Putamen (tissue), 1 donor: ENCODE measurements around the gene TRAPPC6A.

Experiments
- DNase-seq: peaks from one replicate; pipeline ENCODE4 v3.0.0-alpha.2; 2016; ENCODE audit warnings: low spot score

The TRAPPC6A gene, protein sequence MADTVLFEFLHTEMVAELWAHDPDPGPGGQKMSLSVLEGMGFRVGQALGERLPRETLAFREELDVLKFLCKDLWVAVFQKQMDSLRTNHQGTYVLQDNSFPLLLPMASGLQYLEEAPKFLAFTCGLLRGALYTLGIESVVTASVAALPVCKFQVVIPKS

DNA sequence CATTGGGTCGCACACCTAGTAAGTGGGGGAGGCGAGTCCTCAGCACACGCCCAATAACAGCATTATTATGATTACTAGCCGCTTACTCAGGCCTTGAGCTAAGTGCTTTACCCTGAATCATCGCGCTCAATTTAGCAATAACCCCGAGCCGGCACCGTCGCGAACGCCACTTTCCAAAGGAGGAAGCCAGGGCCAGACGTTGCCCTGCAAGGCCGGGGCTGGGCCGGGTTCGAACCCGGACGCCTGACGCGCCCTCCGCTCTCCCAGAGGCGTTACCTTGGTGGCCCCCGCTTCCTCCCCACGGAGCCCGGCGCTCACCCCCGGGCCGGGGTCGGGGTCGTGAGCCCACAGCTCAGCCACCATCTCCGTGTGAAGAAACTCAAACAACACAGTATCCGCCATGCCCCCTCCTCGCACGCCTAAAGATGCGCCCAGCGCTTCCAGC is at the start of gene TRAPPC6A:
Gene TRAPPC6A, minus strand, starts transcription at position 421 of the 445 bp plus-strand sequence. Its CDS starts 19 bp downstream, at position 402.
- no peak for DNase-seq

DNA sequence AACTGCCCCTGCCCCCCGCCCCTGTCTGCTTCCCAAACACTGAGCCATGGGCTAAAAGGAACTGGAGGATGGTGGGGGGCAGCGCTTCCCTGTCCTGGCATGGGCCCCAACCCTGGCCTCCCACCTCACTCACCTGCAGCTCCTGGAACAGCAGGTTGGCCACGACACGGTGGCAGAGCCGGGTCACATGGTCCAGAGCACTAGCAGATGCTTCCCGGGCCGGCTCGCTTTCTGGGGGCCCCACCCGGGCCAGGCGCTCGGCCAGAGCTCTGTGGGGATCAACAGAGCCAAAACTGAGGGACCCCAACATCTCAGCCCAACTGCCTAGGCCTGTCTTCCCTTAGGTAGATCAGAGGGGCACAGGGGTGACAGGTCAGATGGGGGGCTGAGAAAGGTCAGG is 46.6 kb upstream of the TRAPPC6A start:
- DNase-seq: no peak

DNA sequence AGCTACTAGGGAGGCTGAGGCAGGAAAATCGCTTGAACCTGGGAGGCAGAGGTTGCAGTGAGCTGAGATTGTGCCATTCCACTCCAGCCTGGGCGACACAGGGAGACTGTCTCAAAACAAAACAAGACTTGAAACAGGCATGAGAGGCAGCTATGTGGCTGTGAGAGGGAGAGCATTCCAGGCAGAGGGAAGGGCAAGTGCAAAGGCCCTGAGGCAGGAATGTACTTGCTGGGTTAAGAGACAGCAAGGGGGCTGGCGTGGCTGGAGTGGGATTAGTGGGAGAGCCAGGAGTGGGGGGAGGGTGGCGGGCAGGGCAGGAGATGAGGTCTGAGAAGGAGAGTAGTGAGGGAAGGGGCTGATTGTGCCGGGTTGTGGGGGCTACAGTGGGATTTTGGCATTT is 45.8 kb upstream of the TRAPPC6A start:
- no peak for DNase-seq

DNA sequence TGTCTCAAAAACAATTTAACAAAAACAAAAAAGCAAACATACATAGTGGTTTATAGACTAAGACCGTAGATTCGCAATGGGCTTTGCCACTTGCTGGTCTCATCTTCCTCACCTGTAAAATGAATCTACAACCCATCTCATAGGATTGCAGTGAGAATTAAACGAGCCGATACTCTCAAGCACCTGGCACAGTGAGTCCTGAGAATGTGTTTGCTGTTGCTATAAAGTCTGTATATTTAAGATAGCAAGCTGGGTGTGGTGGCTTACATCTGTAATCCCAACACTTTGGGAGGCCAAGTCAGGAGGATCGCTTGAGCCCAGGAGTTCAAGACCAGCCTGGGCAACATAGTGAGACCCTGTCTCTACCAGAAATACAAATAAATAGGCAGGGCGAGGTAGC is 44.7 kb upstream of the TRAPPC6A start:
- no peak for DNase-seq

DNA sequence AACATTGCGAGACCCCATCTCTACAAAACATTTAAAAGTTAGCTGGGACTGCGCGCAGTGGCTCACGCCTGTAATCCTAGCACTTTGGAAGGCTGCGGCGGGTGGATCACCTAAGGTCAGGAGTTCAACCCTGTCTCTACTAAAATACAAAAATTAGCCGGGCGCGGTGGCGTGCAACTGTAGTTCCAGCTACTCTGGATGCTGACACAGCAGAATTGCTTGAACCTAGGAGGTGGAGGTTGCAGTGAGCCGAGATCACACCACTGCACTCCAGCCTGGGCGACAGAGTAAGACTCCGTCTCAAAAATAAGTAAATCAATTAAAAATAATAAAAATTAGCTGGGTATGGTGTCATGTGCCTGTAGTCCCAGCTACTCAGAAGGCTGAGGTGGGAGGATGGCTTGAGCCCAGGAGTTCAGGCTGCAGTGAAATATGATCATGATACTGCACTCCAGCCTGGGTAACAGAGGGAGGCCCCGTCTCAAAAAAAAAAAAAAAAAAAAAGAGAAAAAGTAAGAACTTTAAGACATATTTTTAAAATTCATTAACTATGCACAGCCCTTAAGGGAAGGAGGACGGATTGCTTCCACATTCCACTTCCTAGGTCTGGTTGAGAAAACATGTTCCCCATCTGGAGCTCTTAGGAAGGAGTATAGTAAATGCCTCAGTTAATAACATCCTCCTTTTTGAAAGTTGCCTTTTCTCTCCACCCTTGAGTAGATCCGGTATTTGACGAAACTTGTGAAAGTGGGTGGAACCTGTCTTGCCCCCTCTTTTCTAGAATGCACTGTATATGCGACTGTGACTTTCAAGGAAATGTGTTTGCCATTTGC is 41.1 kb upstream of the TRAPPC6A start:
- no peak for DNase-seq

DNA sequence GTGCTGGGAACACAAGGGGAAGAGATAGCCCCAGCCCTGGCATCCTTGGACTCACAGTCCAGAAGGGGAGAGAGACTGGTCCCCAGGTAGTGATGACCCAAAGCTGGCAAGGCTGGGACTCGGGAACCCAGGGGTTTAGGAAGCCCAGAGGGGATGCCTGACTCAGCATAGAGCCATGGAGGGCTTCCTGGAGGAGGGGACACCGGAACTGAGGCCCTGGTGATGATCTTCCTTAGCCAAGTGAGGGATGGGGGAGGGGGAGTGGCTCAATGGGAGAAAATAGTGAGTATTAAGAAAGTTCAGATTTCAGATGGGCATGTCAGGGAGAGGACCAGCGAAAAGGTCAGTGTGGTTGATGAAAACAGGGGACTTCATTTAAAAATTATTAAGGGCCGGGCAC is 40.4 kb upstream of the TRAPPC6A start:
- DNase-seq: no peak

DNA sequence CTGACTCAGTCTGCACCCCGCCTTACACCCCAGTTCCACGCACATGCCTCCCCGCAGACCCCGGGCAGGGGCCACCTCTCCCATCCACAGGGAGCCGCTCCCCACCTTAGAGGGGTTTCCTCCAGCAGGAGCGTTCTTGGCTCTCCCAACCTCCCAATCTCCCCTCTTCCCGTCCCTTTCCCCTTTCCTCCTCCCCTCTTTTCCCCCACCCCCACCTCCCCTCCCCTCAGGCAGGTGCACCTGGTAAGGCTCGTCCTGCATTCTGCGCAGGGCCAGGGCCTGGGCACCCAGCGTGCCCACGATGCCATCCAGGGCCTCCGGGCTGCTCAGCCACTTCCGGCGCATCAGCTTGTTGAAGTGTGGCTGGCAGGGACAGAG is 39.9 kb upstream of the TRAPPC6A start:
- no peak for DNase-seq

DNA sequence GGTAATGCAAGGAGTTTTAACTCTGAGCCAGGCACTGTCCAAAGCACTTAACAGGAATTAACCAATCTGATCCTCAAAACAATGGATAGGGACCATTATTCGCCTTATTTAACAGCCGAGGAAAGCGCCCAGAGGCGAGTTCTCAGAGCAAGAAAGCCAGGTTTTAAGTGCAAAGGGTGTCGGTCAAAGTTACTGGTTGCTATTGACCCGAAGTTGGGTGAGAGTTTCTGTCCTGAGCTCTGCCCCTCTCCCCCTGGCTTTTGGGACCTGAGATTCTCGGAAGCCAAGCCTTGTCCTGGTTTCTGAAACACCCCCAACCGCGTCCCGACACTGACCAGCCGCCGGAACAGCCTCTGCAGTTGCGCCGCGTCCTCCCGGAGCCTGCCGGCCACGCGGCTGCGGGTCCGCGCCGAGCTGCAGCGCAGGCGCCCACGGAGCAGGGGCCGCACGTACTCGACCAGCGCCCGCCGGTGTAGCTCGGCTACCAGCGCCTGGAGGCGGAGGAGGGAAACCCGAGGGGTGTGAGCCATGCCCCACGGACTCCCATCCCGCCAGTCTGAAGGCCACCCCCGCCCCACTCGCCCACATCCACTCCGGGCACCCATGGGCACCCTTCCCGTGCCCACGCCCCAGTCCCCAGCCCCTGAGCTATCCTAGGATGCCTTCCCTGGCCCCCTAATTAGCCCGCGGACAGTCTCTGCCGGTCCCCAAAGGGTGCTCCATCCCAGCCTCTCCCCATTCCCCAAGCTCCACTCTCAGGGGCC is 39.3 kb upstream of the TRAPPC6A start:
- no peak for DNase-seq

DNA sequence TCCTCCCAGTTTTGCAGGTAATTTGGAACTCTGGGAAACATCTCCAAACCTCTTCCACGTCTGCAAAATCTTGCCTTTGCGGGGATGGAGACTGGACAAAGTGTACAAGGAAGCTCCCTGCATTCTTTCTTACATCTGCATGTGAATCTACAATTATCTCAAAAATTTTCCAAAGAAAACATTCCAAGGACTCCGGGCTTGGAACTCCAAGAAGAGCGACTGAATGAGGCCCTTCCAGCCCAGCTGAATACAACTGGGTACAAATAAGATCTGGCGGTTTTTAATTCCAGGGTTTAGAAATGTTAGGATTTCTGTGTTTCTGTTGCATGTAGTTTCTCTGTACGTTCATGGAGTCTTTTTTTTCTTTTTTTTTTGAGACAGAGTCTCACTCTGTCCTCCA is 38.6 kb upstream of the TRAPPC6A start:
- no peak for DNase-seq

DNA sequence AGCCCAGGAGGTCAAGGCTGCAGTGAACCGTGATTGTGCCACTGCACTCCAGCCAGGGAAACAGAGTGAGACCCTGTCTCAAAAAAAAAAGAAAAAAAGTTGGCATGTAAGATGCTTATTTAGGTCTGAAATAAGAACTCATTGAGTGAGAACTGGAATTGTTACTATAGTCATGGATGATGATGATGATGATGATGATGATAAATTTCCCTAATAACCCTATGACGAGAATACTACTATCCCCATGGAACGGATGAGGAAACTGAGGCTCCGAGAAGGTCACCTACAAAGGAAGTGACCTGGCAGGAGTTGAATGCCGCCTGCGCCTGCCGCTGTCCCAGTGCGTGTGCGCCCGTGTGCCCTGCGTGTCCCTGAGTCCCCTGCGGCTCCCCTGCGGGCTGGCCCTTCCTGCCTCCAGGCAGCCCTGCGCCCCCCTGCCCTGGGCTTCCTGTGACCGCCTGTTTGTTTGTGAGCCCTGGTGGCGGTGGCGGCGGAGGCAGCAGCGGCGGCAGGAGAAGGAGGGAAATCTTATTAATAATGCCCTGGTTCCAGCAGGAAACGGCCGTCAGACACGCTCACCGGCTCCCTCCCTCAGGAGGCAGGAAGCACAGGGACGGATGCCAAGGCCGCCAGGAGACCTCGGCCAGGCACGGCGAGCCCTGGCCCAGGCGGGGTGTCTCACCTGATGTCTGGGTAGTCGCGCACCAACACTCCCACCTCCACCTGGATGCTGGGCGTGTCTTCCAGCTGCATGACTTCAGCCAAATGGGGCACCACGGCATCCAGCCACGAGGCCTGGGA is 37.6 kb upstream of the TRAPPC6A start:
- DNase-seq: no peak

DNA sequence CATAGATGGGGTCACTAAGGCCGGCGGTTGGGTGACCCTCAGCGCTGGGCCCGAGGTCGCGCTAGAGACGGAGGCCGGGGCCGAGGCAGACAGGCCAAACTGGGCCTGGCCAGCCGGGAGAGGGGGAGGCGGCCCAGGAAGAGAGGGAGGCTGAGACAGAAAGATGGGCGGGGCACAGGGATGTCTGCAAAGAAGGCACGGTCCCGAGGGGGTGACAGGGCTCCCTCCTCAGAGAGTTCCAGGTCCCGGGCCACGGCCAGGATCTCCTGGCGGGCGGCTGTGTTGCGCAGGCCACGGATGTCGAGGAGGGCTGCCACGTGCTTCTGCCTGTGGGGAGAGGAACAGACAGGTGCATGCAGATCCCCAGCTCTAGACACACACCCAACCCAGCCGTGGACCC is 35.0 kb upstream of the TRAPPC6A start:
- no peak for DNase-seq

DNA sequence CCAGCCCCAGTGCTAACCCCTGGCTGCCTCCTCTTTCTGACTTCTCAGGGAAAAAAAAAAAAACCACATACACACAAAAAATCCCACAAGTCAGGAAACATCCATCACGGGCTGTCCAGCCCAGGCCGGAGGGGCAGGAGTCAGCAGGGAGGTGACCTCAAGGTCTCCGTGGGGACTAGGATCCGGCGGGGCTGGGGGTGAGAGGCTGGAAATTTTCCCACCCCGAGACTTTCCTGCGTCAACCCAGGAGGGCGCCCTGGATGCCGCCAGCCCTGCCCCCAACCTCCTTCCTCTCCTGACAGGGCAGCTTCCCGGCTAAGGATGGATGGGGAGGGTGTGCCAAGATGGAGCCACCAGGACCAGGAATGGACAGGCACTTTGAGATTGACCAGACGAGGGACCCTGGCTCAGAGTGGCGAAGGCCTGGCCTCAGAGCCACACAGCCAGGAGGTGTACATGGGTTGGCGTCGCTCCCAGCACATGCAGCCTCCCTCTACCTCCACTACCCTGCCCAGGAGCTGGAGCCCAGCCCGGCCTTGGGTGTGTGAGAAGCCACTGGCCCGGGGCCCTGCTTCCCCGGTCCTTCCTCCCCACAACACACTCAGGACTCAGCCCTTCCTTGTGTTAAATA is 33.8 kb upstream of the TRAPPC6A start:
- DNase-seq: no peak

DNA sequence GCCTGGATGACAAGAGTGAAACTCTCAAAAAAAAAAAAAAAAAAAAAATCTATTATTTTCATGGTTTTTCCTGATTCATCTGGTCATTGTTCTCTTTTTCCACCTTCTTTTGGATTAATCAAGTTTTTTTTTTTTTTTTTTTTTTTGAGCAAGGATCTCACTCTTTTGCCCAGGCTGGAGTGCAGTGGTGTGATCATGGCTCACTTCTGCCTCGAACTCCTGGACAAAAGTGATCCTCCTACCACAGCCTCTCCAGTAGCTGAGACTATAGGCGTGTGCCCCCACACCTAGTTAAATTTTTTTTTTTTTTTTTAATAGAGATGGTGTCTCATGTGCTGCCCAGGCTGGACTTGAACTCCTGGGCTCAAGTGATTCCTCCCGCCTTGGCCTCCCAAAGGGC is 28.3 kb upstream of the TRAPPC6A start:
- no peak for DNase-seq

DNA sequence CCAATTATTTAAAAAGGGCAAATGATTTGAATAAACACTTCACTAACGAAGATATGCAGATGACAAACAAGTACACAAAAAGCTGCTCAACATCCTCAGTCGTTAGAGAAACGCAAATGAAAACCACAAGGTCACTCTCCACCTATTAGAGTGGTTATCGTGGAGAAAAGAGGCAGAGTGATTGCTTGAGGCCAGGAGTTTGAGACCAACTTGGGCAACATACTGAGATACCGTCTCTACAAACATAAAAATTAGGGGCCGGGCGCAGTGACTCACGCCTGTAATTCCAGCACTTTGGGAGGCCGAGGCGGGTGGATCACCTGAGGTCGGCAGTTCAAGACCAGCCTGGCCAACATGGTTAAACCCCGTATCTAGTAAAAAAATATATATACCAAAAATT is 27.8 kb upstream of the TRAPPC6A start:
- no peak for DNase-seq

DNA sequence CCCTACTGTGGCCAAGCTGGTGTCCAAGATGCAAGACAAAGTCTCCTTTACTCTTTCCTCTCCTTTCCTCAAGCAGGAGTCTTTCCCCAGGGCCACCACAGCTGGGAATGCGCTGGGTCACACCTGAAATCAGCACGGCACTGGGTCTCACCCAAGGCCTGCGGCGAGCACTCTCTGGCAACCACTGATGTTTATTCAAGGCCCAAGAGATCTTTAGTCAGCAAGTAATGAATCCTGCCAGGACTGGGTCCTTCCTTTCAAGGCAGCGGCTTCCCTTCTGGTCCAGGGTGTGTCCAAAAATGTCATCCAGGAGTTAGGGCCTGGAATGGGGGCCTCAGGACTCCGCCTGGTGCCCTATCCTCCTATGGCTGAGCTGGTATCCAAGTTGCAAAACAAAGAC is 24.6 kb upstream of the TRAPPC6A start:
- no peak for DNase-seq

DNA sequence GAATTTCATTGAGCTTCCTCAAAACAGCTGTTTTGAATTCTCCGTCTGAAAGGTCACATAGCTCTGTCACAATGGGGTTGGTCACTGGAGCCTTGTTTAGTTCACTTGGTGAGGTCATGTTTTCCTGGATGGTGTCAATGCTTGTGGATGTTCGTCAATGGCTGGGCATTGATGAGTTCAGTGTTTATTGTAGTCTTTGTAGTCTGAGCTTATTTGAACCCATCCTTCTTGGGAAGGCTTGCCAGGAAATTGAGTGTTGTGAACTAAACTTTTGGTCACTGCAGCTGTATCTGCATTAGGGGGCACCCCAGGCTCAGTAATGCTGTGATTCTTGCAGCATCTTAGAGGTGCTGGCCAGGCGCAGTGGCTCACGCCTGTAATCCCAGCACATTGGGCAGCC is 22.5 kb upstream of the TRAPPC6A start:
- peak; percentile 74 for DNase-seq

DNA sequence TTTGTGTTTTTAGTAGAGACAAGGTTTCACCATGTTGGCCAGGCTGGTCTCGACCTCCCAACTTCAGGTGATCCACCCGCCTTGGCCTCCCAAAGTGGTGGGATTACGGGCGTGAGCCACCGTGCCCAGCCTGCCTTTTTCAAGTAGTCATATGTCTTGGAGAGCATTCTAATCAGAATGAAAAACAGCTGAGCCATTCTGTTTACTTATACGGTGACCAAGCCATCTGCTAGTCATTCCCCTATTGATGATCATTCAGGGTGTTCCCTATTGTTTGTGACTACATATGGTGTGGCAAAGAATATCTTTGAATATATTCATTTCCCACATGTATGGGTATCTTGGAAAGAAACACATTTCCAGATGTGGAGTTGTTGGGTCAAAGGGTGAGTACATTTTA is 17.7 kb upstream of the TRAPPC6A start:
- no peak for DNase-seq

DNA sequence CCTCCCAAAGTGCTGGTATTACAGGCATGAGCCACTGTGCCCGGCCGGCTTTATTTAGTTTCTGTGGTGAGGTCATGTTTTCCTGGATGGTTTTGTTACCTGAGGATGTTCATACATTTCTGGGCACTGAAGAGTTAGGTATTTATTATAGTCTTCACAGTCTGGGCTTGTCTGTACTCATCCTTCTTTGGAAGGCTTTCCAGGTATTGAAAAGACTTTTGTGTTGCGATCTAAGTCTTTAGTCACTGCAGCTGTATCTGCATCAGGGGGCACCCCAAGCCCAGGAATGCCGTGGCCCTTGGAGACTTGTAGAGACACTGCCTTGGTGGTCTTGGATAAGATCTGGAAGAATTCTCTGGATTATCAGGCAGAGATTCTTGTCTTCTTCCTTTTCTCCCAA is 13.3 kb upstream of the TRAPPC6A start:
- no peak for DNase-seq

DNA sequence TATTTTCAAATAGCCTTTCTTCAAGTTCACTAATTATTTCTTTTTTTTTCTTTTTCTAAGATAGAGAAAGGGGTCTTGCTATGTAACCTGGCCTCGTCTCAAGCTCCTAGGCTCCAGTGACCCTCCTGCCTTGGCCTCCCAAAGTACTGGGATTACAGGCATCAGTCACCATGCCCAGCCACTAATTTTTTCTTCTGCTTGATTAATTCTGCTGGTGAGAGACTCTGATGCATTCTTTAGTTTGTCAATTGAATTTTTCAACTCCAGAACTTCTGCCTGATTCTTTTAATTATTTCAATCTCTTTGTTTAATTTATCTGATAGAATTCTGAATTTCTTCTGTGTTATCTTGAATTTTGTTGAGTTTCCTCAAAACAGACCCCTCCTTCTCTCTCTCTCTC is 11.9 kb upstream of the TRAPPC6A start:
- no peak for DNase-seq

DNA sequence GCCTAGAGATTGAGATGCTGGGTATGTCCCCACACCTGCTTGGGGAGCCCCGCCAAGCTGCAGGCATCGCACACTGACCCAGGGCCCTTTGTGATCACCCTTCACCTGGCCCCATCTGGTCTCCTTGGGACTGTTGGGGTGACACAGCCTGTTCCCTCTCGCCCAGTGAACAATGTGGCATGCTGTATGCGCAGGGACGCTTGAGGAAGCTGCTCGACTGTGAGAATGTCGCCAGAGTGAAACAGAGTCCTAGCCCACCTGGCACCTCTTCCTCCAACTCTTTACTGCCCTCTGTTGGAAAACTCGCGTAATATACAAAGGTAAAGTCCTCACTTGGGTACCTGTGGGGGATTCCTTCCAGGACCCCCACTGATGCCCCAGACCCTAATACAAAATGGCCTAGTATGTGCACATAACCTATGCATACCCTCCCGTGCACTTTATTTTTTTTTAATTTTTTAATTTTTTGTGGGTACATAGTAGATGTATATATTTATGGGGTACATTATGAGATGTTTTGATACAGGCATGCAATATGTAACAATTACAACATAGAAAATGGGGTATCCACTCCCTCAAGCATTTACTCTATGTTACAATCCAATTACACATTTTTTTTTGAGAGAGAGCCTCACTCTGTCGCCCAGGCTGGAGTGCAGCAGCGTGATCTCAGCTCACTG is 9.5 kb upstream of the TRAPPC6A start:
- no peak for DNase-seq
